ENCODE results near the gene TRPM1.

TRPM1 gene

DNA sequence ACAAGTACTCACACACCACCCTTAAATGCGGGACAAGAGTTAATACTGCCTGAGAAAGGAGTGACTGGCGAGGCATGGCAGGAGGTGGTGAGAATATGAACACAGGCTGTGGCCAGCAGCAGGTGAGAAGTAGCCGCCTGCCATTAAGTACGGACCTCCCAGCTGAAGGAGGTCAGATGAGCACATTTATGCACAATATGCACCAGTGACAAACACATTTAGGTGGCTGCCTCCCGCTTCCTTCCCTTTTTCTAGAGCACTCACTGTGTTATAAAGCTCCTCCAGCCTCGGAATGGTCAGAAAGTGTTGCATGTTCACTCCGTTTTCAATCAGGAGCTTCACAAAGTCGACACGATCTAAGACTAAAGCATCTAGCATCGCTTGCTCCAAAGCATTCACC, 52.4 kb downstream of the TRPM1 start:
- no peak for DNase-seq (ENCODE audit: low spot score)

DNA sequence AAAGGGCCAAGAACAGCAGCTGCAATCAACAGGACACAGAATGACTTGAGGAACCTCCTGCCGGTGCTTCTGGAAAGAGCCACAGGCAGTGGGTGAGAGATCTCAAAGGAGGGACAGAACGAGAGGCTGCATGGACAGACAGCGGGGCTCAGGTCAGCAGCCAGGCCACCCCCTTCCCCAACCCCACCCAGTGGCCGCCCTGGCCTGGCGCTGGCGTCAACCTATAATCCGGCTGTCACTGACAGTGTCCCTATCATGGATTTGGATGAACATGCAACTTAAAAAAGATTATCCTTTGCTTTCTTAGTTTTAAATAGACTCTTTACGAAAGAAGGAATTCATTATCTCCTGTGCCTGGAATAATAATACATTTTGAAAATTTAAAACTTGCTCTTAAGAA, 54.1 kb downstream of the TRPM1 start:
- no peak for DNase-seq (ENCODE audit: low spot score)

DNA sequence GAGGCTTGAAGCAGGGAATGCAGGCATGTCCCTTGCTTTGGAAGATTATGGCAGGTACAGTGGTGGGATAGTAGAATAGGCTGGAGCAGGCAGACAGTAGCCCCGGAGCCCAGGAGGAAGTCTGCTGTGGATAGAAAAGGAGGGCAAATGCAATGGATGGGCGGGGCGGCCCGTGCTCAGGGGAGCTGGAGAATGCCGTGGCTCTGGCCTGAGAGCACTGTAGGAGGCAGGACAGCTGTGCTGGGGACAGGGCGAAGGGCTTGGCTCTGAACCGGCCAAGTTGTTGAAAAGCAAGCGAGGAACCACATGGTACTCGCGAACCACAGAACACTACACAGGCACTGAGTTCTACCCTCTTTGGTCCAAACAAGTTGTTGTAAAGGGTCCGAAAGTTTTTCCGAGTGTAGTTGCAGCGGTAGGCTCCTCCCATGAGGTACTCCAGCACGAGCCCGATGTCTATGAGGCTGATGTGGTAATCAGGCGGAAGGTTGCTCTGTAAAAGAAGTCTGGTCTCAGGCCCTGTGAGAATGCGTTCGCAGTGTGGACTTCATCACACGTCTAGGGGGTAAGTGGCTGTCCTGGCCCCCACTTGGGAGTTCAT, 54.7 kb downstream of the TRPM1 start:
- DNase-seq (ENCODE audit: low spot score): no peak

DNA sequence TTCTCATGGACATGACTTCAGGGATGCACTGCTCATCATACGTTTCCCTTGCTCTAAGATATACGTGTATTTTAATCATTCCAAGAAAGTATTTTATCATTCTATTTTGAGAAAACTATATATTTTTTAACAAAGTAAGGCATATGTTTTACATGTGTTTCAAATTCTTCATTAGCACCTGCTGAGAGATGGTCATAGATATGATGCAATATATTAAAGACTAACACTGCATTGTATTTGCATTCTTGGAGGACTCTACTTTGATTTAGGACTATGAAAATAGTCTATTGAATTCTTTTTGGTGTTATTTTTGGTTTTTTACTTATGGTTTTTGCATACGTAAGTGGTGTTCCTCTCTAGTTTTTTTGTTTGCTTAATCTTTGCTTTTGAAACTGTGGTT, 55.9 kb downstream of the TRPM1 start:
- DNase-seq (ENCODE audit: low spot score): no peak

DNA sequence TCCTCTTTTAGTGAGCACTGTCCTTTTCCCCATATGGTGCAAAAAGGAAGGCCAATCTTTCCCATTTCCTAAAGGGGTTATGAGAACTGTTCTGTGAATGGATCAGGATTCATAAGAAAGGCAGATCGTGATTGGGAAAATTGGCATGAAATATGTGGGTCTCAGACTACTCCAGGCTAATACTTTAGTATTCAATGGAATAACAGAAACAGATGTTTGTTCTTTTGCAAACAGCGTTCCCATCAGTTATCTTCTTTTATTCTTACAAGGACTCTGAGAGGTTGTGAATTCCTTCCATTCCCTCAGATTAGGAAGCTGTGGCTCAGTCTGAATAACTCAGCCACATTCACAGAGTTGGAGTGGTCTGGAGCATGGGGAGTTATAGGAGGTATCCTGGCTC, 58.8 kb downstream of the TRPM1 start:
- DNase-seq (ENCODE audit: low spot score): no peak

DNA sequence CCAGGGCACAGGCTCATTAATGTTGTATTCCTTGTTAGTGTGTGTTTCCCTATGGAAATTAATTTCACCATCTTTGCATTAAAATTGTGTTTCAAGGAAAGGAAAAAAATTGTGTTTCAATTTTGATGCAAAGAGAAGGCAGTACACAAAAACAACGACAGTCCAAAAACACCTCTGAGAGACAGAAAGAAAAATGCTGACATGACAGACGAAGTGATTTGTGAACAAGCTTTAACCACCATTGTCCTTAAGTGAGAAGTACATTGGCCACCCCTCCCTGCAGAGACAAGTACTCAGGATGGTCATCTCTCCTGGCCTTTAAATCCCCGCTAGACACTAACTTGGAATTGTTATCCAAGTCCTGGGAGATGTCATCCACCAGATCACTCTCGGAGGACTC, 59.9 kb downstream of the TRPM1 start:
- DNase-seq (ENCODE audit: low spot score): no peak

DNA sequence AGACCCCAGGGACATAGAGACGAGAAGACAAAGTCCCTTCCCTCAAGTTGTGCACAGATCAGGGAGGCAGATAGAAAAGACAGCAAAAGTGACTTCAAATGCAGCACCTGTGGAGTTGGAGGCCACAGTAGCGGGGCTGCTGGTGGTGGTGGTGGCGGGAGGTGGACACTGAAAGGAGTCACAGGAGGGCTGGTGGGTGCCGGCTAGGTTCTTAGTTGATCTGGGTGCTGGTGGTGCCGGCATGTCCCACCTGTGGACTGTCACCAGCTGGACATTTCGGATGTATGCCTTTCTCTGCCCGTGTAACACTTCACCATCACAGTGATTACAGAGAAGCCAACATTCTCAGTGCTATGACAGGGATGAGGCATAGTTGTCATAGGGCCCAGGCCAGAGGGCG, 60.9 kb downstream of the TRPM1 start:
- no peak for DNase-seq (ENCODE audit: low spot score)

DNA sequence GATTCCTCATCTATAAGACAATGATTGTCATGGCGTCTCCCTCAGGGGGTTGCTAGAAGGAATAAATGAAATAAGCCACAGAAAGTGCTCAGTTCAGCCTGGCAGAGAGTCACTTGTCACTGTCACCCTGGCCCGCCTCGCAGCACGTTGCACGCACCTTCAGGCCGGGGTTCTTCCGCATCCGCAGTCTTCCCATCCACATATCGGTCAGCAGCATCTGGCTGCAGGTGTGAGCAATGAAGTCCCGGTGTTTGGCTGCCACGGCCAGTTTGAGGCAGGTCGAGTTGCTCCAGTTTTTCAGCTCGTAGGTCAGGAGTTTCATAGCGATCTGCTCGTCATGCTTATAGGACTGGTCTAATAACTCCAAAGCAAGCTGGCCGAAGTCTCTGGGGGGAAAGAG, 61.6 kb downstream of the TRPM1 start:
- no peak for DNase-seq (ENCODE audit: low spot score)

DNA sequence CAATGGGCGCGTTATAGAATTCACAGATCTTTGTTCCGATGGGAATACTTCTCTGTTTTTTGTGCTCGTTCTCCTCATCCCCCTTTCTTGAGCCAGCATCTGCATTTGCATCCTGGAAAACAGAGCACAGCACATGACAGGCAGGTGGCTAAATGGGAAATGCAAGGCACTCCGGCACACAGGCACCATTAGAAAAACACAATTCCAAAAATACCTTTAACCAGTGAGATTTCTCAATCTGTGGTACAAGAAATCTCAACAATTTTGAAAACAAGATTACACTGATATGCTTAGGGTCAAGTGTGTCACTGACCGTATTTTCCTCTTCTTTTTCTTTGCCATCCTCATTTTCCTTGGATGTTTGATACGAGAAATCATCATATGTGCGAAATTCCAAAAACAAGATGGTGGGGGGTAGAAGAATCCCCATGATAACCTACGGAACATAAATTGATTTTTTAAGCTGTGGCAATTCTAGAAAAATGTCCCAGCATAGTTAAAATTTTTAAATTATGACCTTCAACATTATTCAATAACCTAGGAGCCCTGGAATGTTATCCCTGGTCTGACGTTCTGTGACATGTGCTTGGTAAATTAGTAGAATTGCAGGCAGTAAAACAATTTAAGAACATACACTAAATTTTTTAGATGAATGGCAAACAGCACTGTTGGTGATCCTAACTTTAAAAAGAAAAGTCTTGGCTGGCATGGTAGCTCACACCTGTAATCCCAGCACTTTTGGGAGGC, 63.6 kb downstream of the TRPM1 start:
- no peak for DNase-seq (ENCODE audit: low spot score)

DNA sequence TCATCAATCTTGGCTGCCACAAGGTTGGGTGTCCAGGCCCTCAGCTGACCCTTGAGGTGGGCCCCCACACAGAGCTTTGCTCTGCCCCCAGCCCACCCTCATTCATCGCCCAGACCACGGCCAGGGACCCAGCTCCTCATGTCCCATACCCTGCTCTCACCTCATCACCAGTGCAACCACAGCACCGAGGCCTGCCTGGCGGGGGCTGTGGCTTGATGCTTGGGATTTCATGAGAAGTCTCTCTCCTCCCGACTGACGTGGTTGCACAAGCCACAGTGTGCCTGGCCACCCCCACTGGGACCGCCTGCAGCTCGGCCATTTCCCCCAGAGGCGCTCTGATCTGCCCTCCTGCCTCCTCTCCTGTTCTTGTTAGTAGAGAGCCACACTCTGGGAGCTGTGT, 64.7 kb downstream of the TRPM1 start:
- DNase-seq (ENCODE audit: low spot score): no peak

DNA sequence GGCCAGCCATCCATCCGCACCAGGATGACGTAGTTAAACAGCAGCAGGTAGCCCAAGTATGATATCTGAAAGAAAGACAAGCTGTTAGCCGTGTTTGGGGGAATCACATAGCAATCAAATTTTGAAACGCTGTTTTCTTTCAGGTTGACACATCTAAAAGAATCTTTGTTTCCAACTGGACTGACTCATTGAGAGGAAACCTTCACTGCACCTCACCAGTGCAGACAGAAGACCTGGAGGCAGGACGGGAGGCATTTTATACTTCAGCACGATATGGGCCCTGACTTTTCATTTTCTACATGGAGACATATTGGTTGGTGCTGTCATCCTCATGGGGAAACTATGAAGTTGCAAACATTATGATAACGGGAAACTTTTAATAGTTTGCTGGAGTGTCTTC, 65.9 kb downstream of the TRPM1 start:
- DNase-seq (ENCODE audit: low spot score): no peak

DNA sequence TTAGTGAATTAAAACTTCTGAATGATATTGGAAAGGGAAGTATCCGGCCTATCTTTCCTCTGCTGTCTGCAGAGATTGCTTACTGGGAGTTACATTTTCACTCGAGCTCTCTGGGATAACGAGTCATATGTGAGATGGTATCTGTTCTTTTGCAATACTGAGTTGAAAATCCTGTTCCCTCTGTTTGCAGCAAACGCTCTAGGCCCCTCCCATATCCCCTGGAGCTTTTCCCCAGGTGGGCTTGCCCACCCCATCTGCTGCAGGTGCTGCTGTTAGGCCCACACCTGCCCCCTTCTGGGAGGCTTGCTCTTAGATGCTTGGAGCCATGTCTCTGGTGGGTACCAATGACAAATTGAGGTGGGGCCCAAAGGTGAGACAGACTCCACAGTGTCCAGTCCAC, 67.4 kb downstream of the TRPM1 start:
- DNase-seq (ENCODE audit: low spot score): no peak

DNA sequence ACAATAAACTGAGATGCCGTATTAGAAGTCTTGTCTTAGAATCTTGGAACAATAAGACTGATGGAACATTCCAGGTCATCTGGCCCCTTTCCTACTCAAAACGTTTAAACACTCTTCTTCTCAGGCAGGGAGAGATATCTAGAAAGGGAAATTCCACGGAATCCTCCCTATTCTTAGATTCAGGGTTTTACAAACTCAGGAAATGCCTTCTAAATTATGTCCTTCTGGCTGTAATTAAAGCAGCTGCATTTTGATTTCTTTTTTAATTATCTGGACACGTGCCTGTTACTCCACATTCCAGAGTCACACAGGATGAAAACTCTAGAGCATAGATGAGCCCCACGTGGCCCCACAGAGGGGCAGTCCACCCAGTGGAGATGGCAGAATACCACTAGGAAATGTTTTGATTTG, 68.6 kb downstream of the TRPM1 start:
- DNase-seq (ENCODE audit: low spot score): no peak

DNA sequence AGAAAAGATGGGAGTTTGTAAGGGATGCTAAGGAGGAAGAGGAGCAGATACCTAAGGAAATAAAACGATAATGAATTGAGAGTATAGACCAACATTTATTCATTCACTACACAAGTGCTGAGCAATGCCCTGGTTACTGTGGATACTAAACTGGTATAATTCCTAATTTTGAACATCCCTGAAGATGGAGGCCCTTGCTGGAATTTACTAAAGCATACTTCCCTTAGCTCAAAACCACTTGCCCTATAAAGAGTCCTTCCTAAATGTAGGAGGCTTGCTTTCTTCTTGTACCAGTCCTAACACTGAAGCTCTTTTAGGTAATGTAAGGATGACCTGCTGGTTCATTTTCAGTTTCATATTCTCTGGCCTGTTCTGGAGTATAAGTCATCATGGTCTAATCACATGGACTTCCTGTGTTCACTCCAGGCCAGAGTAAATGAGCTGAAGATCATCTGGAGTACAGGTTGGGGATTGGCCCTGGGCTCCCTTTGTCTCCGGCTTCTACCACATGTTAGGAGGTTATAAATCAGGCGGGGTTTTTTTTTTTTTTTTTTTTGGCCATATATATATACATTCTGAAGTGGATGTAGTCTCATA, 70.0 kb downstream of the TRPM1 start:
- DNase-seq (ENCODE audit: low spot score): no peak

DNA sequence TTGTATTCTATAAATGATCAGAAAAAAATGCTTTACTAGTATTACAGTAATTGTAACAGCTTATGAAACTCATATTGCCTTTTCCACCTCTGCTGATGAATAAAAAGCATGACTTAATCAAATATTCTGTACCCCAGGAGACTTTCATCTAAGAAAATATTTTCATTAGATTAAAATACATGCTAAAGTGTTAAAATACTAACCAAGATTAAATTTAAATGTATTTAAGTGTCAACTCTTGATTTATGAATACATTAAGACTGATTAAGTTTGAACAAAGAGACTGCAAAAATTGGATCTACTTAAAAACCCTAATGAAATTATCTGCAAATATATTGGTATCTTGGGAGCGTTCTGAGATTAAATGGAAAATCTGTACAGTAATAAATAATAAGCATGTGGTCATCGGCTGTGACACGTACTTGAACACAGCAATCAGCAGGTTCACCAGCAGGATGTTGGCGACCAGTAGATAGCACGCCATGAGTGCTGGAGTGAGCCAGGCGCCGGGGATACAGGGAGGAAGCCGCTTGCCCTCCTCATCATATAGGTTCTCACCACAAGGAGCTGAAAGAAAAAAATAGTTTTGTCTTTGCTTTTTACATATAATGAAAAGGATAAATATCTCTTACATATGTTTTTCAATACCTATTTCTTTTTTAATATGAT, 73.5 kb downstream of the TRPM1 start:
- DNase-seq (ENCODE audit: low spot score): no peak

DNA sequence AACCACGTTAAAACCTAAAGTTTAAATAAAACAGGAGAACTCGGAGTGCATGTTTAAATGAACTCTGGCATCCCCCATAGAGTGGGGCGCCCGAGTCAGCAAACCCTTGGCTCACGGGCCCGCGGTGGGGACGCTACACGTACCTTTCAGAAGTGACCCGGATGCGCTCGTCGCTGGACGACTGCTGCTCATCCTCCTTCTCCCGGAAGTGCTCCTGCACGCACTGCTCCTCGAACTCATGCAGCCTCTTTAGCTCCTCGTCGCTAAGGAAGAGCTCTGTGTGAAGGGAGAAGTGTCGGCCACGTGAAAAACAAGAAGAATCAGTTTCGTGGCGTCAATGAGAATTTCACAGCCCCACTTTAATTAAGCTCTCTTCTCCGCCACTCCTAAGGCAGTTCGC, 75.5 kb downstream of the TRPM1 start:
- DNase-seq (ENCODE audit: low spot score): no peak

DNA sequence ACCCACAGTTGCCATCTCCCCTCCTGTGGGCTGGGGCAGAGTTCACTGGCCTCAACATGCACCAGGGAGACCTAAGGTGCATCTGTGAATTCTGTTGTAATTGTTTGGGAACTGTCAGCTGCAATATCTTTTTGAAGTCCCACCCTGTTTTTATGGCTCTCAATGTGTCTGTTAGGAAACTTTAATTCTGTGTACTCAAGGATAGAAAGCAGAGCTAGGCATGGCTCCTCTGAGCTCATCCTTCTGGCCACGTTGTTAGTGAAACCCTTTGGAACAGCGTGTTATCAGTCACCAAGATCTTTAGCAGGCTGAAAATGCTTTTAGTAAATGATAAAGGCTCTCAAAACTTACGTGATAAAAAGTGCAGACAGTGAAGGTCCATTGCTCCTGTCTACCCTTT, 76.5 kb downstream of the TRPM1 start:
- no peak for DNase-seq (ENCODE audit: low spot score)

DNA sequence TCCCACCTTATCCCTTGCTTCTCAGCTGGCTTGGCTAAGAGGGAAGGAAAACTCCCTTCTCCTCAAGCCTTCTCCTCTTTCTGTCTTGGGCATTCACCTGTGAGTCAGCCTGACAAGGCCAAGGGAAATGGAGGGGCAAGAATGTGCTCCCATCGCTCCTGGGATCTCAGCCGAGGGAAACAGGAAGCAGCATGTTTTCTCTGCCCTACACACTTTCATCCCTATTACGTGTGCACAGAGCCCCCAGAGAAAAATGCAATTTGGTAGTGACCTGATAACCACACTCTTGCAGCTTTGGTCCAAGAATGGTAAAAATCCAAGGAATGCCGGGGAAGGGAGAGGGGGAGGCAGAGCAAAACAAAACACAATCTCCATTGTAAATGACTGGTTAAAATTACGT, 77.2 kb downstream of the TRPM1 start:
- no peak for DNase-seq (ENCODE audit: low spot score)

DNA sequence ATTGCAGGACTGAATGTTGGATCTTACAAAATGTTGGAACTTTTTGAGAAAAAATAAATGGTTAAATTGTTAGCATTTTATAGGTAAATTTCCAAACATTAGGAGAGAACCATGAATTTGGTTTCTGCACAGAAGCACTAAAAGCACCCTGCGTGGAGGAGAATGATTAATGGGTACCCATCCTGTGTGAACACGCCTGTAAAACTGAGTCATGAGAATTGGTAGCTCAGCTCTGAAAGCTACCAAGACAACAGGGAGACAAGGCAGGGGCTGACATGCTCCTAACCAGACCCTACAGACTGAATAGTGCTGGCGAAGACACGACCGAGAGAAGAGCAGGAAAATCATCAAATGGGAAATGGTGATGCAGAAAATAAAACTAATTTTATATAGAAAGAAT, 77.7 kb downstream of the TRPM1 start:
- DNase-seq (ENCODE audit: low spot score): no peak

DNA sequence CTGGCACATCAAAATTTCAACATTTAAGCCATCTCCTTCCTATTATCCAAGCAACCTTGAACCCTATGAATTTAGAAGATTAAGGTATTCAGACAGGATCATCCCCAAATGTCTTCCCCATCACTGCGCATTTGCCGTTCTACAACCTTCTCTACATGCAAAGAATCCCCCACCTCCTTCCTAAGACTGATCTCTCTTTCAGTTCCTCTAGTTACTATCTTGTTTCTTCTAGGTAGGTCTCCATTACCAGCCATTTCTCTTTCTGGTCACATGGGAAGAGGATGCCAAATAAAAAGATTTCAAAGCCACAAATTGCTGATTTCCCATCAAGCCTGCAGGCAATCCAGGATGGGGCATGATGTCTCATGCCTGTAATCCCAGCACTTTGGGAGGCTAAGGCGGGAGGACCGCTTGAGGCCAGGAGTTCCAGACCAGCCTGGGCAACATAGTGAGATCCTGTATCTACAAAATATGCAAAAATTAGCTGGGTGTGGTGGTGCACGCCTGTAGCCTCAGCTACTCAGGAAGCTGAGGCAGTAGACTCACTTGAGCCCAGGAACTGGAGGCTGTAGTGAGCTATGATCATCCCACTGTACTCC, 80.4 kb downstream of the TRPM1 start:
- DNase-seq (ENCODE audit: low spot score): no peak

DNA sequence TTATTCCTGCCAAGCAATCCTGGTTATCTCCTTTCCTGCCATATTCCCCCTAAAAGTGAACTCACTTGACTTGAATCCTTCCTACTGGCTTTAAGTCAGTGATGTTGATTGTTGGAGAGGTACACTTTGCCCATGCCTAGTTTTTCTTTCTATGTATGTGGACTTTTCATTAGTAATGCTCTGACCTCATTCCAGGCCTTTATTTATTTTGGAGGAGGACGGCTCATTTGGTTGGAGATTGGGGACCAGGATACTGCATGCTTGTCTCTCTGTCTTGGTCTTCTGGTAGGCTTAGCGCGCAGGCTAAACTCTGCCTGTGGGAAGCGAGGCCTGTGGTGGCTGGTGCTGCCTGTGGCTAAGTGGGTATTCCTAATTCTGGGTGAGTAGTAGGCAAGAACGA, 81.0 kb downstream of the TRPM1 start:
- no peak for DNase-seq (ENCODE audit: low spot score)

DNA sequence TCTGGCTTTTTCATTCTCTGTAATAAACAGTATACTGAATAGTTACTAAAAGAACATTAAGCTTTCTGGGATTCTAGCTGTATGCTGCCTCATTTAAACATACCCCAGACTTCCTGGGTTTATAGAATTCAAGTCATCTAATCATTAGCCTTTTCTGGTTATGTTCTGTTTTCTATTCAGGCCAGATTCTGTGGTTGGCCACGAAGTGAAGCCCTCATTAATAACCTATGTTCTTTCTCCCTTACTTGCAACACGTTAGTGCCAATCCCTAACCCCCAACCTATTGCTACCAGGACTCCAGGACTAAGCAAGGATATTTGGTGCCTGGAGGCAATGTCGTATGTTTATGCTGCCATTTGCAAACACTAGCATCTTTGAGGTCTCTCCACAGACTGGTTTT, 81.5 kb downstream of the TRPM1 start:
- no peak for DNase-seq (ENCODE audit: low spot score)

DNA sequence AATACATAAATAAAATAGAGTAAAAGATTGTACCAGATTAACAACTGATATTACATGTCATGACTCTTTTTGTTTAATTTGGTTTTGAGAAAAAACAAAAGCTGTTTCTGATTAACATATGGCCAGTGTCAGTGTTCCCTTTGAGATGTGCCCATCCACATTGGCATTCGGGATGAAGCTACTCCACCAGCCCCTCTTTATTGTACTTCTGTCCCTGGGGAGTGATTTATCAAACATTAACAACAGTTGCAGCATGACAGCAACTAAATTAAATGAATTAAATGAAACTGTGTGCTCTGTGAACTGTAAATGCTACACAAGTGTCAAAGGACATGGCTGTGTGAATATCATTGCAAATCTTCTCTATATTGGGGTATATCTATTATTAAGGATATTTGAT, 84.2 kb downstream of the TRPM1 start:
- no peak for DNase-seq (ENCODE audit: low spot score)
